NCI-H82 (cell line): Measurements from ENCODE around the gene AFAP1.

ENCODE experiments used
- DNase-seq: peaks from one replicate; lab custom pipeline; 2025; lab: John Stamatoyannopoulos, UW

Gene AFAP1

DNA sequence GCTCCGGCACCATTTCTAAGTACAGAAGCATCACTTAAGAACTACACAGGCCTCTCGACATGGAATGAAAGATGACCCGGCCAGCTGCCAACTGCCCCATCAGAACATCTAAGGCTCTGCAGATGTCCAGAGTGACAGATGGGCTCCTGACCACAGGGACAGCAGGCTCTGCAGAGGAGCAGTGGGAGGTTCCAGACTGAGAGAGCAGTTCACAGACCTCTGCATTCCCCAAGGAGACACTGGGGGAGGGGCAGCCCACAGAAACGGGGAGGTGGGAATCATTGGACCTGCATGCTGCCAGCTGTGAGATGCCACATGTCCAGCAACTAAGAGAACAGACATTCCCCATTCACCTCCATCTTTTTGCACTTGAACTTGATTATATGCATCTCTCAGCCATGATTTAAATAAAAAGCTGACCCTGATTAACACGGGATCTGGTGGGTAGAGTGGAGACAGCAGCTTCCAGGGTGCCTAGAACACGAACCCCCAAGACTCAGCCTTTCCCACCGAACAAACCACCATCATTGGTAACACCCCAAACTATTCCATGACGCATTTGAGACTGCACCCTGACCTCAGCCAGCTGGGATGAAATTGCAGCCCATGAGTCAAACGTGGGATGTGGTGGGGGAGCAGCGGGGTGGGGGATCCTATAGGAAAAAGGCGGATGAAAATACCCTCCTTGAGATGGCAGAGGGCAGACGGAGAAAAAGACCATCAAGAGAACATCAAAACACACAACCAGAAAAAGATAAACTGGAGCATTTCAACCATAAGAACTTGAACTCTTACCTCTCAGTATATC, 47.2 kb downstream of the AFAP1 start:
- peak; percentile 27 for DNase-seq

DNA sequence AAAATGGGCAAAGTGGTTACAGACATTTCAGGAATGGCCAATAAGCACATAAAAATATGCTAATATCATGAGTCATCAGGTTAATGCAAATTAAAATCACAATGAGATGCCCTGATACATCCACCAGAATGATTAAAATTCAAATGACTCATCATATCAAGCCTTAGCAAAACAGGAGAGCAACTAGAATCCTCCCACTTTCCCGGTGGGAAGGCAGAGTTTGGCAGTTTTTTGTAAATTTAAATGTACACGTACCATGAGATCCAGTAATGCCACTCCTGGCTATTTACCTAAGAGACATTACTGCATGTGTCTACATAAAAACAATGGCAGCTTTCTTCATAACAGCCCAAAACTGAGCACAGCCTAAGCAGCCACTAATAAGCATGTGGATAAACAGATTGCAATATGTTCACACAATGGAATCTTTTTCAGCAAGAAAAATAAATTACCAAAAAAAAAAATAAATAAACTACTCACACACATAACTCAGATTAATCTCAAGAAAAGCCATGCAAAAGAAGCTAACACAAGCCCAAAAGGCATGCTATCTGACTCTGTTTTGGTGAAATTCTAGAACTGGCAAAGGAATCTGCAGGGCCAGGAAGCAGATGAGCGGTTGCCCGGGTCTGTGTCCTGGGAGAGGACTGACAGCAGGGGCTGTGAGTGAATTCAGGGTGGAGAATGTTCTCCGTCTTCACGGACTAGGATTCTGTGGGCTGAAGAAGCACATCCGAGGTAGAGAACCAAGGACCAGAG, 48.8 kb downstream of the AFAP1 start:
- DNase-seq = no peak

DNA sequence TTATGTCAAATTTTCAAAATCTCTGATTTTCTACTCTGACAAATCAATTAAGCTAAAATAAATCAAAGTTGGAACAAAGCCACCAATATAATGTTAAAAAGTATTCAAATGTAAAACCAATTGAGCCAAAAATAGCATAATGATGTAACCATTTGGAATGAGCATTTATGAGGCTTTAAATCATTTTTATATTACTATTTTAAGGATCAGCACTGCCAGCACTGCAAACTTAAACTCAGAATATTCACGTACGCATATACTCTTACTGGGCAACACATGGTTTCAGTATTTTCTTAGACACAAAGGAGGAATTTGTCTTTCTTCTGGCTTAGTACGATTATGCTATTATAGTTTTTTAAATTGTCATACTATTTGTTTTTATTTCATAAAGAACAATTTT, 52.2 kb downstream of the AFAP1 start:
- no peak for DNase-seq

DNA sequence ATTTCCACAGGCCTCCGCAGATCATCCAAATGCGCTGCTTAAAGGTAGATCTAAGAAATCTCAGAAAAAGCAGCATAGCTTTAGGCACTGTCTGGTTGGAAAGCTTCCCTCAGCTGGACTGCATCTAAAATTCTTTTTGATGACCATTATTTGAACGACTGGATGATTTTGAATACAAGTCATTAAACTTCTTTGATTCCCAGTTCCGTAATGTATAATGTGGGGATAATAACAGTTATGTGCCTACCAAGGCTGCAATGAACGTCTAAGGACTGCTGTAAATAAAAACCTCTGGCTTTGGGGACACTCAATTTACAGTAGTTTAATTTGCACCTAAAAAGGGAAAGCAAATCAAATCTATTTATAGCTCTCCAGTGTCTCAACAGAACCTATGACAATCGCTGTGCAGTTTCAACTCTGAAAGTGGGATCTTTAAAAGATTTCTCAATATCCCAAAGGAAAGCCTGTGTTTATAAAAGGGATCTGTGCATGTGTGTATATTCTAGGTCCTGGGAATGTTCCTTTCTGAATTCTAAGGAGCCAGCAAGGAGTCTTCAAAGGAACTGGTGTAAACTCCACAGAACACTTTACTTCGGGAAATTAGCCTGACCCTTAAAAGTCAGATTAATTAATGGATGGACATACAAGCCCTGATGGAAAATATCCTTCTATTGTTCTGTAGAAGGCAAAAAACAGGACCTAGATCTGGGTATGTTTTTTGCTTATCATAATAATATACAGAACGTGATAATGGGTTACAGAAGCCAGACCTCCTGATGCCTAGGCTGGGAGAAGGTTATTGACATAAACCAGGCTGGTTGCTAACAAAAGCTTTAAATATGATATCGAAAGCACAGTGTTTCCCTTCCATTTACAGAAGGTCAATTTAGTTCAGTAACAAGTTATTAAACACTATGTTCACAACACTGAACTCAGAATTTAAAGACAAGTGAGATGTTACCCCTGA, 53.4 kb downstream of the AFAP1 start:
- no peak for DNase-seq

DNA sequence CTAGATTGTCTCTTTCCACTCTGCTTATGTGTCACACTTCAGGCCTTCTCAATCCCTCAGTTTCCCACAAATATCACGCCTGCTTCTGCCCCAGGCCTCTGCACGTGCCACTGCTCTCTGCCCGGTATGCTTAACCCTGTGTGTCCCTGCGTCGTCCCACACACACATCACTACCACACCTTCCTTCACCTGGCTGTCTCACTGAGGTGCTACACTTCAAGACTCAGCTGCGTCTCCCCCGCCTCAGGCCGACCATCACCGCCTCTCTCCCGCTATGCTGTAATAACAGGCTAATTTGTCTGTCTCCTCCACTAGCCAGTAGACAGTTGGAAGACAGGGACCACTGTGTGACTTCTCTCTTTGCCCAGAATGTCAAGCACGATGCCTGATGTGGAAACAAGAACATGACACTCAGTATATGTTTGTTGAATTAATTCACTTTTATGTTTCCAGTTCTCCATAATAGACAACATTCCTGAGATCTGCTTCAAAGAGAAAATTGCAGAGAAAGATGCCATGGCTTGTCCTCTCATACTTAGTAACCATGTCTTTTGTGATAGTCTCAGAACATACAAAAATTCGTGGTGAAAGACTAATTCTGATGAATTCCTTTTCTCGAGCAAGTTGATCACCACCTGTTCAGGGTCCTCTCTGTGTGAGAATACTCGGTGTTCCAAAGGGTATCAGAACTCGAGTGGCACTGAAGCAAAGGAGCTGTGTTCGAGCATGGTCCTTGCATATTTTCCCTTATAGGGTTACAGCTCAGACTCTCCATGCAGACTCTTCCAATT, 54.2 kb downstream of the AFAP1 start:
- no peak for DNase-seq

DNA sequence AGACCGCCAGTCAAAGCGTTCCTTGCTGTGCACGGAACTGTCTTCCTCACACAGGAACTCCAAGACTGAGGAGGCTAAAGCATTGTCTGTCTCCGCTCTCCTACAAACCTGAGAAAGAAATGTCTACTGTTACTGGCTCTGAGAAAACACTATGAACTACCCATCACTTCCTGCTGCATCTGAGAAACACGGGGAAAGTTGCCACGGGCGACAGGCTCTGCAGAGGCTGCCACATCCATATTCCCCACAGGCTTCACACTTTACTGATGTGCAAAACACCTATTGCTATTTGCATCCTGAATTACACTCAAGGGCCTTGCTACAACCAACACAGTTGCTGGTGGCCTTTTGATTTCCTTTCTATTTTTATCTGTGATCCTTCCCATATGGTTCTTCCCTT, 59.0 kb downstream of the AFAP1 start:
- DNase-seq = no peak

DNA sequence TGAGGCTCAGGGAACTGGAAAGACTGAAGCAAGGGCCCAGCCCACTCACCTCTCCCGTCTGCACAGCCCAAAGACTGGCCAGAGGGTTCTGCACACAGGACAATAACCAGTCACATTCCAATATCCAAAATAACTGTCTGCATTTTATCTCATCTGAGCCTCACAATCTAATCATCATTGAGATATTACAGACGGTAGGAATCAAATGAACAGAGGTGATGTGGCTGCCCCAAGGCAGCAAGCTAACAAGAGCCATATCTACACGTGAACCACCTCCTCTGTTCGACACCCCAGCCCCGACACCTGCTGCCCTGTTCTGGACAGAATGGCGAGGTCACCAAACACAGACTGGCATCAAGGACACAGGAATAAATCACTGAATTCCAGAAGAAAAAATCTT, 60.5 kb downstream of the AFAP1 start:
- no peak for DNase-seq

DNA sequence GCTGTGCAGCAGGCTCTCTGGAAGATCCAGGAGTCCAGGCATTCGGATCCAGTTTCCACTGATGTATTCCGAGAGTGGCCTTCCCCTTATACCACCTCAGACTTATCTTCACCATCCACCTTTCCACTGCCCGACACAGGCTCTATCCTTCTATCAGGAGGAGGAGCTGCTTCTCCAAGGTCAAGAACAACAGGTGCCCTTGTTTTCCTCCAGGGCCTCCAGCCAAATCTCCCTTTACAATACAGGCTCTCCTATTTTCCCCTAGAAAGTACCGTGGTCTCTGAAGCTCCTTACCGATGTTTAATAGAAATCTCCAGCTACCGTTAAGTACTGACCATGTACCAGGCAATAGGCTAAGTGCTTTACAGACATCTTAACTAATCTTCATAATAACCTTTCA, 61.3 kb downstream of the AFAP1 start:
- no peak for DNase-seq

DNA sequence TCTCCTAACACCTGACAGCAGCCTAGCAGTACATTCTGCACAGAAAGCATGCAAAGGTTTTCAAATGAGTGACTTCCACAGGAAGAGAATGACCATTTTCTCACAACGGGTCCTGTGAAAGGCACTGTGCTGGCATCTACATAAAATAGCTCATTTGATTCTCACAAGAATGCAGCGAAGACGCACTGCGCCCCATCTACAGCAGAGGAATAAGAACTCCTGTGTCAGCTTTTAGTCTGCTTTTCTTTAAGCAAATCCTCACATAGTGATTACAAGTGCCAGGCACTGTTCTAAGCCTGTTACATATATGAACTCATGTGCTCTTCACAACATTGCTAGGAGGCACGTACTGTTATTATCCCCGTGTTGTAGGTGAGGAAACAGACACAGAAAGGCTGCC, 62.5 kb downstream of the AFAP1 start:
- DNase-seq = peak; percentile 4

DNA sequence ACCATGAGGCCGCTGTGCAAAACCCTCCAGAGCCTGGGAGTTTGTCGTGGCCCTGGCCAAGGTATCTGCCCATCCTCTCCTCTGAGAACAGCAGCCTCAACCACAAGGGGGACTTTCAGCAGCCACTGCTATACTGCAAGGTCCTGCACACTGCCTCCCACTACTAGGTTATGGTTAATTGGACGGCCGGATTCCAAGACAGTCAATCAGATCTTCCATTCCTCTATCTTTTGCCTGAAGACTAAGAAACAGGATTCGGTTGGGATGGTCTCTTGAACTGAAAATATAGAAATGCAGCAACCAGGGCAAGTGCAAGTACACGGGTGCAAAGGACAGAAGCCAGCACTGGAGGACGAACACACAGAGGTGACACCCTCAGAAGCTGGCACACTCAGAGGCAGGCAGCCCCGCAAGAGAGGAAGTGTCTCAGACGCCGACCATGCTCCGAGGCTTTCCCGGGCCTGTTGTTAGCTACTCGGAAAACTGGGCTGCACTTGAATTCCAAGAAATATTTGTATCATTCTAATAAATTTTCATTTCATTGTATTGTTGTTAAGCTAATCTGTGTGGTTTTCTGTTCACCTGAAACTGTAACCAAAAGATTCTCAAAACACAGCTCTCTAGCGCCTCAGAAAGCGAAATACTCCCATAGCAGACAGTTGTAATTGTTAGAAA, 63.3 kb downstream of the AFAP1 start:
- DNase-seq = peak; percentile 26

DNA sequence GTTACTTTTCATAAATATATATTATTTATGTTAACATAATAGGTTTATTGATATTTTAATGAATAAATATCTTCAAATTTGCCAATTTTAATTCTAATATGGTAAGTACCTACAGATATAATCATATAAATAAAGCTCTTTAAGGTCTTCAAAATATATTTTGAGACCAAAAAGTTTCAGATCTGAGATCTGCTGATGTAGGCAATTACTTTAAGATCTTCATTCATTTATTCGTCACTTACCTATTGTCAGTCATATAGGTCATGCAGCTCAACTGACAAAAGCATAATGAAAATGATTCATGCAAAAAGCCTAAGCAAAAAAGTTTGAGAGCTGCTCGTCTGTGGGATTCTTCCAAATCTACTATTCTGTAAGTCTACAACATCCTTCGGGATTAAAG, 64.8 kb downstream of the AFAP1 start:
- no peak for DNase-seq

DNA sequence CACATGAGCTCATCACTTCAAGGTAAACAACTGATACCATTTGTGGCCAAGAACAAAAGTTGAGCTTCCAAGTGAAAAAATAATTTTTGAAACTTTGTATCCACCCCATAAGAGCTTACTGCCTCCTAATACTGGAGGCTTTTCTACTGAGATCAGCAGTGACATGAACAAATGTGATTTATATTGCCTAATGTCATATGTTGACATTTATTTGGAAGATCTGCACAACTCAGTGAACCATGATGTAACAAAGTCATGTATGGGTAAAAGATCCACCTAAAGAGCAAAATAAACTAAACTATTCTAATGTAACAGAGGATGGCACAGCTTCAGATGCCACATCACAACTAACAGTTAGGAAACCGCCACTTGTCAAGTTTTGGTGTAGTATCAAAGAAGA, 65.8 kb downstream of the AFAP1 start:
- no peak for DNase-seq

DNA sequence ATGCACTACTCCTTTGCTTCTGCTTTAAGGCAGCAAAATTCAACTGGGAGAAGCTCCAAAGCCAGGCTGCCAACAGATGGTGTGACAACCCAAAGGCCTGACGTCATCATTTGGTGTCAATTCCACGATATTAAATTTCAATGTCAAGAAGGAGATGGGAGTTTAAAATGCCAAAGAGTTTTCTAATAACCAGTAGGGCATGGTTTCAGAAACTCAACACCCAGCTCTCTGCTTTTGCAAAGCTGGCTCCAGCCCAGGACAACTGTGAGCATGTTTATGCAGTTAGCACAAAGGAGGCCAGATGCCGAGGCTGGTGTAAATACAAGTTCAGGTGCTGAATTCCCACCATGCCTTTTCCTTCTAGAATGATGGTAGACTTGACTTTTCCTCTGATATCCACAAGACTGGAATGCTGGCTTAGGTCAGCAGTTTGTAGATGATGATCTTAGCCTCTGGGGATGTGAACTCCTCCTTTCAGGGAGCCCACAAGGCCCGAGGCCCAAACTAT, 67.3 kb downstream of the AFAP1 start:
- peak; percentile 54 for DNase-seq

DNA sequence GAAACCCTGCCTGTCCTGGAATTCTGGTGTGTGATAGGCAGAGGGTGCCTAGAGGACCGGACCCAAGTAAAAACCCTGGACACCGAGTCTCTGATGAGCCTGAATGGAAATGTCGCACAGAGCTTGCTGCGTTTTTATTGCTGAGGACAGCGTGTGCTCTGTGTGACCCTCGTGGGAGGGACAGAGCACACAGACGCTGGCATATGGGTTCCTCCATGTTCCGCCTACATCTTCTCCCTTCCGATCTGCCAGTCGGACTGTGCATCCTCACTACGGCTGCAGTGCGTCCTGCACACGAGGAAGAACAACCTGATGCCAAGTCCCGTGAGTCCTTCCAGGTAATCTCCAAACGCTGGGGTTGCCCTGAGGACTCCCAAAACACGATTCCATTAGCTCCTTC, 68.3 kb downstream of the AFAP1 start:
- no peak for DNase-seq

DNA sequence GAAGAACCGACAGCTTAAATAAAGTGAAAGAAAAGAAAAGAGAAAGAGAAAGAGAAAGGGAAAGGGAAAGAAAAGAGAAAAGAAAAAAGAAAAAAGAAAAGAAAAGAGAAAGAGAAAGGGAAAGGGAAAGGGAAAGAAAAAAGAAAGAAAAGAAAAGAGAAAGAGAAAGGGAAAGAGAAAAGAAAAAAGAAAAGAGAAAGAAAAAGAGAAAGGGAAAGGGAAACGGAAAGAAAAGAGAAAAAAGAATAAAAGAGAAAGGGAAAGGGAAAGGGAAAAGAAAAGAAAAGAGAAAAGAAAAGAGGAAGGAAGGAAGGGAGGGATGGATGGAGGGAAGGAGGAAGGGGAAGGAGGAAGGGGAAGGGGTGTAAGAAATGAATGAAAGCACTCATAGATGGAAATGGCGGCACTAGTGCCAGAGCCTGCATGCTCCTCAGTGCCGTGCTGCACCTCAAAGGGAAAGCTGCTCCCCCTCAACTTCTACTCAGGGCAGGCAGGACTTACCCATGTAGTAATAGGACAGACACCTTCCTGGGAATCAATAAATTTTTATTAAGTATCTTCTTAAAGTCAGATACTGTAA, 70.7 kb downstream of the AFAP1 start:
- no peak for DNase-seq

DNA sequence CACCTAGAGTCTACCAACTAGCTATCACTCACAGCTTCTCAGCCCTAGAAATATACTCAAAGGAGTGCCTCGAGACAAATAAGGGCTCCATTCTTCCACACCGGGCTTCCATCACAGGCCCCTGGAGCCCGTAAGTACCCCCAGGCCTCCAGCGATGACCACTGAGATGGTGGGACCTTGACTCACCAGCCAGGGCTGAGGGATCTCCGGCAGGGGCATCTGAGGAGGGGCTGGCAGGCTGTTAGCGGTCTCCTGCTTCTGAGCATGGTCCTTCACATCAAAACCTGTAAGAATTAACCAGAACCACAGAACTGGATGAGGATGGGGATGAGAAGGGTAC, 71.3 kb downstream of the AFAP1 start:
- no peak for DNase-seq

DNA sequence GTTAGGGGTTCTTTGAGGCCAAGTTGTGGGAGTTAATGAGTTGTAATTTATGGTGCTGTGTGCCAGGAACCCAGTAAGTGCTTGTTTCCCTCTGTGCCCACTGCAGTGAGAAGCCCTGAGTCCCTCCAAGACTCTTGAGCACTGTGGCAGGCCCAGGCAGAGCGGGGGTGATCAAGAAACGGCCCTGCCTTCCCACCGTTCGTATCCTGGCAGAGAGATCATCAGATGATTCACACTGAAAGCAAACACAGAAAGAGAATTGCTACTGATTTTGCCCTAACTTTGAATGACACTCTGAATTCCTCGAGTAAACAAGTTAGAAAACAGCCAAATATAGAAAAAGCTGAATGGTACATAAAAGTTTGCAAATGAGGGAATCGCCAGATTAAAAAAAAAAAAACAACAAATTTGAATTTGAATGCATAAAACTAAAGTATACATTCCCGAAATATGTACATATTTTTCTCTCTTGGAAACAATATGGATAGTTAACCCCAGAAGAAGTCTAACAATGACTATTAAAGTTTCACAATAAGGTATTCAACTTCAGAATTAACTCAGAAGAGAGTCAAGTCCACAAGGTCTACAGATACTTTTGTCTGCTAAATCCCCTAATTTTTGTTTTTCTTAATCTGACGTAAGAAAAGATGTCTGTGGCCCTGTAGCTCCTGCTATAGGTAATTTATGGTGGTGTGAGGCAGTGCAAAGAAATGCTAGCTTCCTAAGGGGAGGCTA, 71.8 kb downstream of the AFAP1 start:
- peak; percentile 14 for DNase-seq

DNA sequence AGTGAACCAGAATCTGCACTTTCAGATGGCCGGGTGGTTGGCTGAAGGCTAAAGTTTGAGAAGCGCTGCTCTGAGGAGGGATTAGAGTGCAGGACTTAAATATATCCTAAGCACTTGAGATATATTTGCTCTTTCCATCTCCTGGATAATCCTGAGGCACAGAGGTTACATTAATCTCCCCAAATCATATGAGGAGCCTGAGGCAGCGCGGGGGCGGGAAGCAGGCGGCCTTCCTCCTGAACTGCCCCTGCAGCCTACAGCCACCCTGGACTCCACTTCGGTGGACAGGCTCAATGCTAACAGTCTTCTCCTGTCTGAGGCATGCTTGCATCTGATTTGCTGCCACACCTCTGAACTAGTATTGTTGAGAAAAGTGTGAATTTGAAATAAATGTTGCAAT, 72.5 kb downstream of the AFAP1 start:
- DNase-seq = peak; percentile 81

DNA sequence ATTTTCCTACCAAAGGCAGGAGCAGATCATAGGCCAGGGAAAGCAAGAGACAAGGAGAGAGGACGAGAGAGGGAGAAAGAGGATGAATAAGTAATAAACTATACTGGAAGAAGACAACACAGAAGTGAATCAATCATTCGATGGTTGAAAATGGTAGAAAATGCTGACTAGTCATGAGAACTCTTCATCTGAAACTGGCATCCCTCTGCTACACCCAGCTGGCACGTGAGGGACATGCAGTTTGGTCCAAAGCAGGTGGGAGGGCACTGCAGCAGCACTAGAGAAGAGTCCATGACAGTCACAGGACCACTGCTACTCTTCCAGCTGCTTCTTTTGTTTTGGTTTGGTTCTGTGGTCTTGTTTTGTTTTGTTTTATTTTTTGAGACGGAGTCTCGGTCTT, 74.1 kb downstream of the AFAP1 start:
- DNase-seq = no peak

DNA sequence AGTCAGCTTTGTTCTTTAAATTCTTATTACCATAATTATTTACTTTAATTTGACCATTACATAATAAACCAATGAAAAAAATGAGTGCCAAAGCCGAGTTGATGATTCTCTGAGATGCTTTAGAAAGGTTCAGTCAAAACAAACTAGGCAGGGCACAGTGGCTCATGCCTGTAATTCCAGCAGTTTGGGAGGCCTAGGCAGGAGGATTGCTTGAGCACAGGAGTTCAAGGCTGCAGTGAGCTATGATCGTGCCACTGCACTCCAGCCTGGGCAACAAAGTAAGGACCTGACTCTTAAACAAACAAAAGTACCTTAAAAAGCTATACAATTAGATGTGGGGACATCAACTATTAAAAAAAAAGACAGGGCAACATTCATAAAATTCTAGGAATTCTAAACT, 75.0 kb downstream of the AFAP1 start:
- no peak for DNase-seq
